ENCODE measurements around the gene CFAP410.

The CFAP410 gene

GRCh38 chr21:44282370-44282769 lies 56.8 kb downstream of the CFAP410 start:
- DNase-seq, result no peak

DNA sequence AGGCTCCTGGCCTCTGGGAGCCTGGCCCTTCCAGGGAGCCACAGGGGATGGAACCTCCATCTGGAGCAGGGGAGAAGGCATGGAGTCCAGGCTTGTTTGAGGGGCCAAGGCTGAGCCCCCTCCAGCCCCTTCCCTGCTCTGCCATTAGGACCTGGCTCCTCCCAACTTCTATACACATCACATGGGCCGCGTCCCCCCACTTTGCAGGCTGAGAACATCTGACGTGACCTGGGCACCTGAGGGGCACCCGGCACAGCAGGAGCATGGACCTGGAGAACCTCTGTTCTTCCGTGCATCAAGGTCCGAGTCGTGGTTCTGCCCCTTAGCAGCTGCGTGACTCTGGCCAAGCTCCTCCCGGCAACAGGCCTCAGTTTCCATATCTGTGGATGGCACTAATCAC lies 57.4 kb downstream of the CFAP410 start:
- no peak for DNase-seq

- no peak for DNase-seq
These were observed 59.6 kb downstream of the CFAP410 start for GRCh38 chr21:44279354-44280260.

Data from eye (tissue), 1 donor.